OCI-LY7 (cell line): ENCODE measurements around the gene DPYSL4. TPM values are rescaled to one million over a fixed set of nuclear protein-coding genes. Genes with fewer than 3 reads are reported as not detected.

Experiments
- BruUV-seq: library from RNA; stranded (reverse); fragments of 400-500 nt; replicated peaks from 2 replicates; lab custom pipeline; 2021; lab: Mats Ljungman, UMichigan
- CTCF ChIA-PET: fragments of 300-600 bp; sonication (Branson Sonifier 250); formaldehyde crosslinking; loops from one replicate; lab custom pipeline; 2022; ENCODE audit warnings: antibody characterized with exemption; ENCODE audit not compliant: unreplicated experiment; lab: Charles Lee
- POLR2A ChIA-PET: fragments of 300-600 bp; sonication (Branson Sonifier 250); formaldehyde crosslinking; loops from one replicate; lab custom pipeline; 2022; ENCODE audit warnings: antibody characterized with exemption; lab: Charles Lee
- DNase-seq: peaks from one replicate; pipeline ENCODE4 v3.0.0-alpha.2; 2015; ENCODE audit warnings: low spot score
- H2AFZ ChIP-seq: fragments of 200-600 bp; sonication (generic), shearing (Covaris generic); 2 replicates; pipeline ENCODE4 v1.6.1; 2014; ENCODE audit warnings: mild to moderate bottlenecking, antibody characterized with exemption, low read length, moderate library complexity
- H3K27ac ChIP-seq: fragments of 200-600 bp; sonication (generic); 2 replicates; pipeline ENCODE4 v1.5.1; 2014; ENCODE audit warnings: mixed run types, low read depth, mild to moderate bottlenecking, moderate library complexity, low read length, inconsistent platforms; ENCODE audit not compliant: poor library complexity, severe bottlenecking
- H3K36me3 ChIP-seq: fragments of 200-600 bp; sonication (generic); 2 replicates; pipeline ENCODE4 v1.6.1; 2014; ENCODE audit warnings: mild to moderate bottlenecking, antibody characterized with exemption, low read length, moderate library complexity, mixed read lengths; ENCODE audit not compliant: insufficient read depth
- H3K4me1 ChIP-seq: fragments of 200-600 bp; sonication (generic); 2 replicates; pipeline ENCODE4 v1.5.1; 2014; ENCODE audit warnings: mild to moderate bottlenecking, low read length; ENCODE audit not compliant: insufficient read depth, poor library complexity, severe bottlenecking
- H3K4me2 ChIP-seq: fragments of 200-600 bp; sonication (generic); 2 replicates; pipeline ENCODE4 v1.6.1; 2014; ENCODE audit warnings: mild to moderate bottlenecking, low read length
- H3K4me3 ChIP-seq: fragments of 200-600 bp; sonication (generic); 2 replicates; pipeline ENCODE4 v1.5.1; 2014; ENCODE audit warnings: mild to moderate bottlenecking, low read depth, low read length; ENCODE audit not compliant: poor library complexity, severe bottlenecking
- H3K79me2 ChIP-seq: fragments of 200-600 bp; sonication (generic); 2 replicates; pipeline ENCODE4 v1.6.1; 2016; ENCODE audit warnings: low read depth, mild to moderate bottlenecking, low read length, moderate library complexity, mixed read lengths; ENCODE audit not compliant: insufficient read depth
- H3K9me2 ChIP-seq: fragments of 200-600 bp; sonication (generic); 2 replicates; pipeline ENCODE4 v1.6.1; 2016; ENCODE audit warnings: mild to moderate bottlenecking, low read length, mixed read lengths; ENCODE audit not compliant: insufficient read depth
- H3K9me3 ChIP-seq: fragments of 200-600 bp; sonication (generic); 2 replicates; pipeline ENCODE4 v1.6.1; 2014; ENCODE audit warnings: mild to moderate bottlenecking, mixed run types, low read length, mixed read lengths
- H4K20me1 ChIP-seq: fragments of 200-600 bp; sonication (generic); 2 replicates; pipeline ENCODE4 v1.6.1; 2014; ENCODE audit warnings: mild to moderate bottlenecking, antibody characterized with exemption, low read length, moderate library complexity, mixed read lengths; ENCODE audit not compliant: insufficient read depth
- CTCF ChIP-seq: fragments of 200-600 bp; sonication (generic); conservative IDR thresholded peaks from 2 replicates; pipeline ENCODE4 v1.5.1; 2014; ENCODE audit warnings: mild to moderate bottlenecking, antibody characterized with exemption, low read length, moderate library complexity, mixed read lengths
- EZH2phosphoT487 ChIP-seq: fragments of 200-600 bp; sonication (generic); IDR thresholded peaks from 2 replicates; pipeline ENCODE4 v1.6.1; 2018; ENCODE audit warnings: low read depth, borderline replicate concordance, mild to moderate bottlenecking, mixed run types, antibody characterized with exemption, low read length, moderate library complexity, mixed read lengths
- intact Hi-C: fragments of 100-400 bp; cut with micrococcal nuclease; formaldehyde crosslinking; loops from one replicate; pipeline ENCODE4 v1.10.0; 2022; ENCODE audit not compliant: unreplicated experiment
- total RNA-seq, 2 experiments: library from RNA; depleted of rRNA in 1 of 2; stranded (reverse); fragments of >200 nt in 1 of 2; shearing (Covaris generic) in 1 of 2; gene quantifications; 2 replicates each; pipeline ENCODE4 v1.2.3, GENCODE V29; 2014 to 2022

DPYSL4 gene
- total RNA-seq, 2 experiments from 2014 or later = not detected

GRCh38 chr10:132225849-132226205 is 39.1 kb downstream of the DPYSL4 start:
- no peaks in the 10 kb centered on the region for H3K79me2 ChIP-seq
- intact Hi-C loops = loop anchor here (10.0 kb wide), 1 partner anchor 229 kb away; no protein-coding TSS in a partner anchor
- H3K4me1 ChIP-seq = no peaks in the 10 kb centered on the region
- ChIA-PET CTCF (no interaction called here), POLR2A (no interaction called here)
- no peak overlapping the region for H3K27ac ChIP-seq
- H2AFZ ChIP-seq = no peak overlapping the region
- BruUV-seq = no TSS peak
- no peaks in the 10 kb centered on the region for H3K9me2 ChIP-seq
- H4K20me1 ChIP-seq = no peaks in the 10 kb centered on the region
- DNase-seq = no peak
- TF ChIP-seq CTCF = no peak
- no peak for TF ChIP-seq EZH2phosphoT487
- no peaks in the 10 kb centered on the region for H3K36me3 ChIP-seq
- H3K4me3 ChIP-seq = no peak overlapping the region
- no peak overlapping the region for H3K4me2 ChIP-seq
- no peaks in the 10 kb centered on the region for H3K9me3 ChIP-seq

GRCh38 chr10:132226586-132227405 is 40.0 kb downstream of the DPYSL4 start:
- H3K79me2 ChIP-seq = no peaks in the 10 kb centered on the region
- no TSS peak for BruUV-seq
- H3K9me3 ChIP-seq = no peaks in the 10 kb centered on the region
- no peaks in the 10 kb centered on the region for H3K4me1 ChIP-seq
- no peak overlapping the region for H2AFZ ChIP-seq
- H3K4me2 ChIP-seq = no peak overlapping the region
- H3K27ac ChIP-seq = no peak overlapping the region
- no peak for TF ChIP-seq EZH2phosphoT487
- no peak for TF ChIP-seq CTCF
- no peaks in the 10 kb centered on the region for H3K9me2 ChIP-seq
- intact Hi-C loops = loop anchor here (10.0 kb wide), 1 partner anchor 228 kb away; no protein-coding TSS in a partner anchor
- ChIA-PET POLR2A (no interaction called here), CTCF (no interaction called here)
- H3K36me3 ChIP-seq = no peaks in the 10 kb centered on the region
- no peaks in the 10 kb centered on the region for H4K20me1 ChIP-seq
- no peak for DNase-seq
- no peak overlapping the region for H3K4me3 ChIP-seq

GRCh38 chr10:132227851-132228390 is 41.2 kb downstream of the DPYSL4 start:
- Histone ChIP-seq H3K9me2 (no peaks in the 10 kb centered on the region), H4K20me1 (no peaks in the 10 kb centered on the region), H3K4me2 (no peak overlapping the region), H3K4me3 (no peak overlapping the region), H2AFZ (no peak overlapping the region), H3K9me3 (no peaks in the 10 kb centered on the region), H3K27ac (no peak overlapping the region), H3K79me2 (no peaks in the 10 kb centered on the region), H3K36me3 (no peaks in the 10 kb centered on the region), H3K4me1 (no peaks in the 10 kb centered on the region)
- ChIA-PET CTCF (no interaction called here), POLR2A (no interaction called here)
- no peak for DNase-seq
- no peak for TF ChIP-seq CTCF
- intact Hi-C loops = loop anchor here (10.0 kb wide), 1 partner anchor 227 kb away; no protein-coding TSS in a partner anchor
- no TSS peak for BruUV-seq
